HG03159 (cell line): ENCODE results near the gene ZNF107.
"Not testable (repeated sequence)": the region's sequence is repeated elsewhere in the genome, so short reads cannot be mapped to it uniquely, and the experiment has no call there.

Experiments
- ATAC-seq: cut with Tn5 transposase; IDR thresholded peaks from one replicate; pipeline ENCODE4 v1.9.1; 2021; ENCODE audit warnings: mild to moderate bottlenecking, moderate library complexity; ENCODE audit not compliant: unreplicated experiment

The ZNF107 gene

DNA sequence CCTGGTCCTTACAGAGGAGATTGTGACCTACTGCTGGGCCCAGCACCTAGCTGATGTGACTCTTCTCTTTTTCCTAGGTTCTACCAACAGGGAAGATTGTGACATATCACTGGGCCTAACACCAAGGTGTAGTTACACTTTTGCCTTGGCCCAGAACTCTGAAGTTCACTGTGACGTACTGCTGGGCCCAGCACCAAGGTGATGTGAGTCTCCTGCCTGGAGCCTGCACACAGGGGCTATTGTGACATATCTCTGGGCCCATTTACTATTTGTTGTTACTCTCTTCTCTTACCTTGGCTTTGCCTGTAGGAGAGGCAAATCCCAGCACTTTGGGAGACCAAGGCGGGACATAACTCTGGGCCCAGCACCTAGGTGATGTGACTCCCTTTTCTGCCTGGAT, 23.1 kb upstream of the ZNF107 start:
- no peak for ATAC-seq

- no peak for ATAC-seq
Measured at GRCh38 chr7:64643566-64643965, 22.4 kb upstream of the ZNF107 start.

DNA sequence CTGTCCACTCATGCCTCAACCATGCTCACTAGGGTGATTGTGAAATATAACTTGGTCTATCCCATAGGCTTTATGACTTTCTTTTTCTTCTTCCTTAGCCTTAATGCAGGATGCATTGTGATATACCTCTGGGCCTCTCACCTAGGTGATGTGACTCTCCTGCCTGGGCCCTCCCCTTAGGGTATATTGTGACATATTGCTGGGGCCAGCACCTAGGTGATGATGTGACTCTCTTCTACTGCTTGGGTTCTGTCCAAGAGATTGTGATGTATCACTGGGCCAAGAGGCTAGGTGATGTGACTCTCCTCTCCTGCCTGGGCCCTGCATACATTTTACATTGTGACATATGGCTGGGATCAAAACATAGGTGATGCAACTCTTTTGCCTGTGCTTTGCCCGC, 14.7 kb upstream of the ZNF107 start:
- ATAC-seq = no peak

DNA sequence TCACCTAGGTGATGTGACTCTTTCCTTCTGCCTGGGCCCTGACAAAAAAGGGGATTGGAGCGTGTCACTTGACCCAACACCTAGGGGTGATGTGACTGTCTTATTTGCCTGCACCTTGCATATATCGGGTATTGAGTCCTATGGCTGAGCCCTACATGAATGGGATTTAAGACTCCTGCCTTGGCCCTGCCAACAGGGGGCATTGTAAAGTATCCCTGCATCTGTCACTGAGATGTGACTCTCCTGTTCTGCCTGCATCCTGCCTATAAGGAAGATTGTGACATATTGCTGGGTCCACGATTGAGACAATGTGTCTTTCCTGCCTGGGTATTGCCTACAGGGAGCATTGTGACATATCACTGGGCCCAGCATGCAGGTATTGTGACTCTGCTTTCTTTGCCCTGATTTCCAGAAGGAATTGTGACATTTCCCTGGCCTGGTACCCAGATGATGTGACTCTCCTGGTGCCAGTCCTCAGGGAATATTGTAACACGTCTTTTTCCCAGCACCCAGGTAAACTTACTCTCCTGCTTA, 14.2 kb upstream of the ZNF107 start:
- ATAC-seq = no peak

DNA sequence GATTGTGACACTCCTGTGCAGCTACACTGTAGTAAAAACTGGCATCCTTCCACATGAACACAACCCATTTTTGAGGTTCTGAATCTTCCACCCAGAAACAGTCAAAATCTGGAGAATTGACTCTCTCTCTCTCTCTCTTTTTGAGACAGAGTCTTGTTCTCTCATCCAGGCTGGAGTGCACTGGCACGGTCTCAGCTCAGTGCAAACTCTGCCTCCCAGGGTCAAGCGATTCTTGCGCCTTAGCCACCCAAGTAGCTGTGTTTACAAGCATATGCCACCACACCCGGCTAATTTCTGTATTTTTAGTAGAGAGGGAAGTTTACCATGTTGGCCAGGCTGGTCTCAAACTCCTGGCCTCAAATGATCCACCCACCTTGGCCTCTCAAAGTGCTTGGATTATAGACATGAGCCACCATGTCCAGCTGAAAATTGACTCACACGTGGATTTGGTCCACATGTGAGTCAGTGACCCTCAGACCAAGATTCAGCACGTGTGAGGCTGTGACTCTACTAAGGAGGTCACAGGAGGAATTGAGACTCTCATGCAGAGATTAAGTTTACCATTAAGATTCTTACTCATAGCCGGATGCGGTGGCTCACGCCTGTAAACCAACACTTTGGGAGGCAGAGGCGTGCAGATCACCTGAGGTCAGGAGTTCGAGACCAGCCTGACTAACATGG, 12.1 kb upstream of the ZNF107 start:
- ATAC-seq = no peak

- ATAC-seq = no peak
Measured at GRCh38 chr7:64654796-64655548, 11.0 kb upstream of the ZNF107 start.

DNA sequence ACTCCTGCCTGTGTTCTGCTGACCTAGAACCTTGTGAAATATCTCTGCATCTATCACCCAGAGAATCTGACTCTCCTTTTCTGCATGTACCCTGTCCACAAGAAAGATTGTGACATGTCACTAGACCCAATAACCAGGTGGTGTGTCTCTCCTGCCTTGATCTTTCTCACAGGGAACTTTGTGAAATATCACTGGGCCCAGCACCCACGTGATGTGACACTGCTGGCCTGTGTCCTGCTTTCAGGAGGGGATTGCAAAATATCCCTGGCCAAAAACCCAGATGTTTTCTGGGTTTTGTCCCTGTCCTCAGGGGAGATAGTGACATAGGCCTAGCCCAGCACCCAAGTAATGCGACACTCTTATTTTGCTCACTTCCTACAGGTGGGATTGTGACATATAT, 10.1 kb upstream of the ZNF107 start:
- no peak for ATAC-seq

GRCh38 chr7:64656489-64656888, 9.4 kb upstream of the ZNF107 start:
- no peak for ATAC-seq

- not testable (repeated sequence) for ATAC-seq
Measured at GRCh38 chr7:64662091-64662490, 3.8 kb upstream of the ZNF107 start.

GRCh38 chr7:64666663-64667050, 724 bp downstream of the ZNF107 start:
- ATAC-seq = no peak

- no peak for ATAC-seq
Measured at GRCh38 chr7:64667311-64667710, 1.4 kb downstream of the ZNF107 start.

GRCh38 chr7:64672414-64672813, 6.5 kb downstream of the ZNF107 start:
- ATAC-seq = no peak

DNA sequence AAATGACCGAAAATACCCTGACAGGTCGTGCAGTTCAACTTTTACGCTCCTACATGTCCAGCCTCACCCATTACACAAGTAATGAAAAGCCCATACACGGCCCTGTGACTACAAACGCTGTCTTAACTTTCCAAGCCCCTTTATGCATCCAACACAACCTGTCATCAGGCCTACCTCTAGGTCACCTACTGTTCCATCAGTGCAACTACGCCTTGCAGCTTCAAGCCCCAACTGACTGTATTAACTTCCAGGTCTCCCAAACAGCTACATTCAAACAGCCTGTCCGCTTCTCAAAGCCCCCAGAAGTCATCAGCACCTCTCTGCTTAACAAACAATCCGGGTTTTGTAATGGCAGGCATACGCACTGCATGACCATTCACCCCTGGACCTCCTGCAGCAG, 19.2 kb downstream of the ZNF107 start:
- no peak for ATAC-seq

DNA sequence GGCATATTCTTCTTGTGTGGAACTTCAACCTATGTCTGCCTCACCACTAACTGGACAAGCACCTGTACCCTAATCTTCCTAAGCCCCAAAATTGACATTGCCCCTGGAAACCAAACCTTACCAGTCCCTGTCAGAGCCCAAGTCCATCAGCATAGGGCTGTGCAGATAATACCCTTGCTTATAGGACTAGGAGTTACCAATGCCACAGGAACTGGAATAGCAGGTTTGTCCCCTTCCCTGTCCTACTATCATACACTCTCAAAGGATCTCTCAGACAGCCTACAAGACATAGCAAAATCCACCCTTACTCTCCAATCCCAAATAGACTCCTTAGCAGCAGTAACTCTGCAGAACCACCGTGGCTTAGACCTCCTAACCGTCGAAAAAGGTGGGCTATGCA, 19.8 kb downstream of the ZNF107 start:
- ATAC-seq = no peak

DNA sequence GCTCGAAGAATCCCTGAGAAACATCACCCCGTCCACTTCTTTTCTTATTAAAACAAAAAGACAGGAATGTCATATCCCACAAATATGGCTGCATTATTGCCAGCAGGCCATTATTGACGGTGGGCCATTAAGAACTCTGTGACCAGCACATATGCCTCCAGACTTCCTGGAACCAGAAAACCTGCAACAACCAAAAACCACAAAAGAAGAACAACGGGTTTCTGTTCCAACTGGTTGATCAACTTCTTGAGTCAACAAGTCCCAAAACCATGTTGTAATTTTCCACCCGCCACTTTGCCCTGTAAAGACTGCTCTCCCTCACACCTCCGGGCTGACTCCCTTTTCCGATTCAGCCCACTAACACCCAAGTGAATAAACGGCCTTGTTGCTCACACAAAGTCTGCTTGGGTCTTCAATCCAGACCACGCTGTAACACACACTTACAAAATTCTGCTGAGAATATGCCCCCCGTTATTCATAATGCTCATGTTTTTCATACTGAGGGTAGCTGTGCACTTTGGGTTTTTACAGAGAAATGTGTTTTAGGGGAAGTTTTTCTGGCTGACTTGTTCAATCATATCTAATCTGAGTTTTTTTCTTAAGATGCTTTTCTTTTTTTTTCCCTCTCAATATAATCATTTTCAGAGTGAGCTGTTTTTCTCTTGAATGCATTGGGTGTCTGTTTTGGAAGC, 20.7 kb downstream of the ZNF107 start:
- no peak for ATAC-seq

DNA sequence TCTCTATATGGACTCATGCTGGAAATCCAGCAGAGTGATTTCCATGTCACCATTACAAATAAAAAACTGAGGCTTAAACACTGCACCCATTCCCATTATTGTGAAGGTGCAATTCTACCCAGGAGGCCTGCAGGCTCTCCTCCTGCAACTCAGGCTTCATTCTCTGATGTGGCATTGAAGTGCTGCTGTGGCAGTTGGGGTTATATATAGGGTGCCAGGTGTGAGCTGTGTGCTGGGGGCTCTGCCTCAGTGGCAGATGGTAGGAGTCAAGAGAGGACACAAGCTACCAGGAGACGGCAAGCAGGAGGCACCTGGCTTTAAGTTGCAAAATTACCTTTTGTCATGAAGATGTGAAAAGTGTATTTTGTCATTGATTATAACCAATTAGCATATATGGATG, 21.3 kb downstream of the ZNF107 start:
- no peak for ATAC-seq

DNA sequence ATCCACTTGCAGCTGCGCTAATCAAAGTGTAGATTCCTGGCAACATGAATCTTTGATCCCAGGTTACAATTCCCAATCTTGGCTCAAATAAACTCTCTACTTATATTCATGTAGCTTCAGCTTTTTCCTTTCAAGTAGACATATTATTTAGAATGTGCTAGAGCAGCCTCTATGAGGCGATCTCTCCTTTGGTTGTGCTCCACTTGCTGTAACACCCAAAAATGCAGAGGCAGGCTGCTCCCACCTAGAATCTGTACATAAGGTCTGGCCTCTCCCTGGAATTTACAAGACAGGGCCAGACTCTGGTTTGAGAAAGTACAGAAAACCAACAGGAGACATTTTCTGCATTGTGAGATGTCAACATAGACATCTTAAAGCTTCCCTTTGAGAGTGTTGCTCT, 23.1 kb downstream of the ZNF107 start:
- no peak for ATAC-seq

DNA sequence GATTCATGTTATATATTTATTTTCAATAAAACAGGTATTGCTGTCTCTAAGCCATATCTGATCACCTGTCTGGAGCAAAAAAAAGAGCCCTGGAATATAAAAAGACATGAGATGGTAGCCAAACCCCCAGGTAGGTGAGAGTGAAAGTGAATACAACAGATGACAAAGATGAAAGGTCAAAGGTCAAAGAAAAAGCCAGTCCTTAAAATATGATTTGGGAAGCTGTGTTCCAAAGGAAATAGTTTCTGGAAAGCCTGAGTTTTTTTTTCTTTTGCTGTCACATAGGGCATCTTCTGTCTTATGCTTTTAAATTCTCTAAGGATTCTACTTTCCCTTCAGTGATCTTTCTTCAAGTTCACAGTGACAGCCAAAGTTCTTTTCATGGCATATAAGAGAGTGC, 25.9 kb downstream of the ZNF107 start:
- no peak for ATAC-seq

GRCh38 chr7:64697863-64698262, 31.9 kb downstream of the ZNF107 start:
- not testable (repeated sequence) for ATAC-seq

GRCh38 chr7:64706625-64707292, 40.8 kb downstream of the ZNF107 start:
- no peak for ATAC-seq

- ATAC-seq = not testable (repeated sequence)
Measured at GRCh38 chr7:64717896-64718295, 52.0 kb downstream of the ZNF107 start.
